ENCODE measurements around the gene RNF157. TPM values are rescaled to one million over a fixed set of nuclear protein-coding genes. Genes with fewer than 3 reads are reported as not detected.
A peak's percentile ranks its signal among the peaks of the same experiment; 100 is the strongest.

The RNF157 gene
- total and polyA plus RNA-seq, 9 of the 15 experiments (the other 6 are each of a cell fraction or from before 2014, with no cell fraction given): 8.1 to 31.7 (median 20.8) TPM

- TF ChIP-seq, protein P1, sequence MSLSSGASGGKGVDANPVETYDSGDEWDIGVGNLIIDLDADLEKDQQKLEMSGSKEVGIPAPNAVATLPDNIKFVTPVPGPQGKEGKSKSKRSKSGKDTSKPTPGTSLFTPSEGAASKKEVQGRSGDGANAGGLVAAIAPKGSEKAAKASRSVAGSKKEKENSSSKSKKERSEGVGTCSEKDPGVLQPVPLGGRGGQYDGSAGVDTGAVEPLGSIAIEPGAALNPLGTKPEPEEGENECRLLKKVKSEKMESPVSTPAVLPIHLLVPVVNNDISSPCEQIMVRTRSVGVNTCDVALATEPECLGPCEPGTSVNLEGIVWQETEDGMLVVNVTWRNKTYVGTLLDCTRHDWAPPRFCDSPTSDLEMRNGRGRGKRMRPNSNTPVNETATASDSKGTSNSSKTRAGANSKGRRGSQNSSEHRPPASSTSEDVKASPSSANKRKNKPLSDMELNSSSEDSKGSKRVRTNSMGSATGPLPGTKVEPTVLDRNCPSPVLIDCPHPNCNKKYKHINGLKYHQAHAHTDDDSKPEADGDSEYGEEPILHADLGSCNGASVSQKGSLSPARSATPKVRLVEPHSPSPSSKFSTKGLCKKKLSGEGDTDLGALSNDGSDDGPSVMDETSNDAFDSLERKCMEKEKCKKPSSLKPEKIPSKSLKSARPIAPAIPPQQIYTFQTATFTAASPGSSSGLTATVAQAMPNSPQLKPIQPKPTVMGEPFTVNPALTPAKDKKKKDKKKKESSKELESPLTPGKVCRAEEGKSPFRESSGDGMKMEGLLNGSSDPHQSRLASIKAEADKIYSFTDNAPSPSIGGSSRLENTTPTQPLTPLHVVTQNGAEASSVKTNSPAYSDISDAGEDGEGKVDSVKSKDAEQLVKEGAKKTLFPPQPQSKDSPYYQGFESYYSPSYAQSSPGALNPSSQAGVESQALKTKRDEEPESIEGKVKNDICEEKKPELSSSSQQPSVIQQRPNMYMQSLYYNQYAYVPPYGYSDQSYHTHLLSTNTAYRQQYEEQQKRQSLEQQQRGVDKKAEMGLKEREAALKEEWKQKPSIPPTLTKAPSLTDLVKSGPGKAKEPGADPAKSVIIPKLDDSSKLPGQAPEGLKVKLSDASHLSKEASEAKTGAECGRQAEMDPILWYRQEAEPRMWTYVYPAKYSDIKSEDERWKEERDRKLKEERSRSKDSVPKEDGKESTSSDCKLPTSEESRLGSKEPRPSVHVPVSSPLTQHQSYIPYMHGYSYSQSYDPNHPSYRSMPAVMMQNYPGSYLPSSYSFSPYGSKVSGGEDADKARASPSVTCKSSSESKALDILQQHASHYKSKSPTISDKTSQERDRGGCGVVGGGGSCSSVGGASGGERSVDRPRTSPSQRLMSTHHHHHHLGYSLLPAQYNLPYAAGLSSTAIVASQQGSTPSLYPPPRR (CRISPR knock-in tag; IDR thresholded peaks at IDR 0.05; ENCODE audit: borderline replicate concordance): no peak
Observed at GRCh38 chr17:76104140-76104895, 136.0 kb downstream of the RNF157 start (continued).

- Histone ChIP-seq H3K9me3 (replicated peaks; ENCODE audit: control insufficient read depth, insufficient read depth, low read depth, low read length) (no peaks in the 10 kb centered on the region), H3K27ac (ENCODE audit: extremely low read depth, low read depth, low read length) (peak within 1 kb of the TSS; percentile 79), H4K20me1 (replicated peaks; ENCODE audit: control insufficient read depth, insufficient read depth, low read length) (no peaks in the 10 kb centered on the region), H3K4me3 (peak within 1 kb of the TSS; percentile 88), H2AFZ (ENCODE audit: low read depth, low read length) (peak within 1 kb of the TSS; percentile 99), H3K36me3 (ENCODE audit: control insufficient read depth, insufficient read depth, low read length) (peaks cover 27% of the 10 kb centered on the region; the same call in 2 of the 3 replicates), H3K9me1 (ENCODE audit: control insufficient read depth, insufficient read depth, low read length) (peaks cover 2% of the 10 kb centered on the region), H3K4me1 (replicated peaks in 1 of 2; ENCODE audit: control insufficient read depth in 2 of 2, insufficient read depth in 2 of 2, low read length in 2 of 2) (peaks cover 12 to 15% of the 10 kb centered on the region in 2 experiments), H3K27me3 (ENCODE audit: control insufficient read depth in 2 of 2, insufficient read depth in 2 of 2, low read length in 2 of 2) (no peaks in the 10 kb centered on the region), H3K79me2 (ENCODE audit: control insufficient read depth, insufficient read depth, low read length) (peaks cover 11% of the 10 kb centered on the region), H3K4me2 (ENCODE audit: insufficient read depth, low read length) (peak within 1 kb of the TSS; percentile 95), H3K9ac (ENCODE audit: insufficient read depth in 1 of 2, low read depth in 2 of 2, low read length in 2 of 2) (peak within 1 kb of the TSS; percentile 81 to 95)
- WGBS (ENCODE audit: insufficient coverage, low coverage, missing lambda C conversion rate): 7% methylated on average over 44 of the region's 55 CpGs
- FAIRE-seq (peak; percentile 95), DNase-seq (ENCODE audit: extremely low read depth in 1 of 4, low spot score in 3 of 4) (peak; percentile 97 to 98 (median 98)), ATAC-seq (peak; percentile 95)
- intact Hi-C loops (cut with micrococcal nuclease) (no loop called here), in situ Hi-C loops (cut with MboI) (no loop called here)
- ChIA-PET POLR2A (interaction anchor here (0.6 to 1.3 kb wide), 5 partner anchors 15 to 323 kb away, joined by 3 to 4 read pairs (median 3); no protein-coding TSS in a partner anchor), CTCF (ENCODE audit: low intra/inter-chr PET ratio) (no interaction called here)
- BruUV-seq (replicated peaks): TSS peak; percentile 62
- TF ChIP-seq, protein P2, sequence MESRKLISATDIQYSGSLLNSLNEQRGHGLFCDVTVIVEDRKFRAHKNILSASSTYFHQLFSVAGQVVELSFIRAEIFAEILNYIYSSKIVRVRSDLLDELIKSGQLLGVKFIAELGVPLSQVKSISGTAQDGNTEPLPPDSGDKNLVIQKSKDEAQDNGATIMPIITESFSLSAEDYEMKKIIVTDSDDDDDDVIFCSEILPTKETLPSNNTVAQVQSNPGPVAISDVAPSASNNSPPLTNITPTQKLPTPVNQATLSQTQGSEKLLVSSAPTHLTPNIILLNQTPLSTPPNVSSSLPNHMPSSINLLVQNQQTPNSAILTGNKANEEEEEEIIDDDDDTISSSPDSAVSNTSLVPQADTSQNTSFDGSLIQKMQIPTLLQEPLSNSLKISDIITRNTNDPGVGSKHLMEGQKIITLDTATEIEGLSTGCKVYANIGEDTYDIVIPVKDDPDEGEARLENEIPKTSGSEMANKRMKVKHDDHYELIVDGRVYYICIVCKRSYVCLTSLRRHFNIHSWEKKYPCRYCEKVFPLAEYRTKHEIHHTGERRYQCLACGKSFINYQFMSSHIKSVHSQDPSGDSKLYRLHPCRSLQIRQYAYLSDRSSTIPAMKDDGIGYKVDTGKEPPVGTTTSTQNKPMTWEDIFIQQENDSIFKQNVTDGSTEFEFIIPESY (CRISPR knock-in tag; IDR thresholded peaks at IDR 0.05): no peak
- TF ChIP-seq HMG20A (CRISPR knock-in tag; conservative IDR thresholded peaks at IDR 0.05): no peak
- TF ChIP-seq PHB2 (IDR thresholded peaks at IDR 0.05; ENCODE audit: low read depth): no peak
- peak; percentile 88 for TF ChIP-seq ZFX (CRISPR knock-in tag; IDR thresholded peaks at IDR 0.05)
- 0 out of 2 replicates have a peak, but pooled peaks have one; percentile 1 for TF ChIP-seq RAD51 (IDR thresholded peaks at IDR 0.05; ENCODE audit: borderline replicate concordance, low read depth)
- no peak for TF ChIP-seq ZNF24 (IDR thresholded peaks at IDR 0.05)
- TF ChIP-seq ZNF695 (CRISPR knock-in tag; IDR thresholded peaks at IDR 0.05): no peak
- no peak for TF ChIP-seq RBM15 (IDR thresholded peaks at IDR 0.05; ENCODE audit: insufficient read depth, low read length)
- peak; percentile 68 for TF ChIP-seq ELF2 (CRISPR knock-in tag; IDR thresholded peaks at IDR 0.05)
- TF ChIP-seq FOXK1 (CRISPR knock-in tag; IDR thresholded peaks at IDR 0.05; ENCODE audit: borderline replicate concordance): no peak
Observed at GRCh38 chr17:76103274-76104139, 136.8 kb downstream of the RNF157 start, which contains the start of gene EXOC7. Gene EXOC7 (minus strand): TSS chr17:76103787. CDS start chr17:76103692, 95 bp downstream.
